ENCODE measurements around the gene GALNT2. TPM values are rescaled to one million over a fixed set of nuclear protein-coding genes. Genes with fewer than 3 reads are reported as not detected.

GALNT2 gene
- total RNA-seq, 2 donors from 2014 or later = 47.4 to 67.3 TPM

DNA sequence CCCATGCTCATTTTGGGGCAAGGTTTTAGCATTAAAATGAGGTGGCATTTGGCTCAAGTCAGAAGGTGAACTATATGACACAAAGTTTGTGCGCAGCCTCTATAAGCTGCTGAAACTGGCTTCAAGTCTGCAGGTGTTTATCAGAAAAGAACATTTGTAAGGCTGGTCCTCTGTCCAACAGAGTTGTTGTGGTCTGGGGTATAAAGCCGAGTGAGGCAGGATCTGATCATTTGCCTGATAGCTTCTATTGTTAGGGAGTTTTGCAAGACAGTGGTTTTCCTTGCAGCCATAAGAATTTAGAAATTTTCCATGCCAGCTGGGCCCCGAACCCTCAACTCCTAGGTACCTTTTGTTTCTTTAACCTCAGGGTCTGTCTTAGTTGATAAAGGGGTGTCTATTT lies 228.3 kb downstream of the GALNT2 start:
- no peak overlapping the region for H3K4me3 ChIP-seq
- H3K9me3 ChIP-seq = no peaks in the 10 kb centered on the region
- intact Hi-C loops (cut with DNase I) = no loop called here
- no peak for DNase-seq
- H3K9ac ChIP-seq (ENCODE audit: low read depth in 2 of 2, low read length in 2 of 2) = no peak overlapping the region
- H3K4me1 ChIP-seq = no peaks in the 10 kb centered on the region
- TF ChIP-seq CTCF (IDR thresholded peaks at IDR 0.05) = no peak
- H3K27ac ChIP-seq = no peak overlapping the region
- no peaks in the 10 kb centered on the region for H3K36me3 ChIP-seq
- no peaks in the 10 kb centered on the region for H3K27me3 ChIP-seq

DNA sequence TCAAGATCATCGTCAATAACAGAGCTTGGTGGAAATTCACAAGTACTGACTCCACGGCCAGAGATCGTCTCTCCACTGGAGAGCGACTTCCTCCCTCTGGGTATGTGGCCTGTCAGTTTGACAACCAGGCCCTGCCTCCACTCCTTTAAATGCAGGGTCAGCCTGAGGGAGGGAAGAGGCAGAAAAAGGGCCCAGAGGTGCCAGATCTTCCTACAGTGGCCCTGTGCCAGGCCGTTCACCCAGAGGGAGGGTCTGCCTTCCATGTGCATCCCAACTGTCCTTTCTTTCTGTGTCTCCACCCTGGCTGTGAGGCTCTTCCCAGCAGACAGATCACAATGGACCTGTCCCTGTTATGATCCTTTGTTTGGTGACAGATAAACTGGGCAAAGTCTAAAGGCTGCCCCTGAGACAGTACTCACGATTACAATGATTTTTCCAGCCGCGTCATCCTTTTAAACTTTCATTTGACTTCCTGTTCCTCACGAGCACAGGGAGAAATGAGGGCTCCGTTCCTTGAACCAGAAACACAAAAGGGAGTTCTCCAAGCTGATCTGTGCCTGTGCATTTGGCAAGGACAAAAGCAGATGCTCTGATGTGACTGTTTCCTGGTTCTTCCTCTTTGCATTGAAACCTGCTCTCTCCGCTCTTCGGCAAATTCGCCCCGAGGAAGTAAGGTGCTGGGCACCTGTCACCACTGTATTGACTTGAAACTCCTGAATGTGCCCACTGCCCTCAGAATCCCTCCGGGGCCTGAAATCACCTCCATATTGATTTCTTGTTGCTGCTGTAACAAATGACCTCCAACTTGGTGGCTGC lies 232.4 kb downstream of the GALNT2 start:
- no peak for TF ChIP-seq CTCF (IDR thresholded peaks at IDR 0.05)
- DNase-seq = peak; percentile 71
- H3K27ac ChIP-seq = peak overlapping the region; percentile 41
- intact Hi-C loops (cut with DNase I) = loop anchor here (10.0 kb wide), 1 partner anchor 745 kb away; the partner anchor contains the start of gene ABCB10
- no peaks in the 10 kb centered on the region for H3K27me3 ChIP-seq
- H3K36me3 ChIP-seq = no peaks in the 10 kb centered on the region
- H3K9ac ChIP-seq (ENCODE audit: low read depth in 2 of 2, low read length in 2 of 2) = peak overlapping the region in 1 of 2 donors; percentile 32
- H3K9me3 ChIP-seq = no peaks in the 10 kb centered on the region
- no peaks in the 10 kb centered on the region for H3K4me1 ChIP-seq
- H3K4me3 ChIP-seq = no peak overlapping the region

- Histone ChIP-seq H3K36me3 (no peaks in the 10 kb centered on the region), H3K27ac (no peak overlapping the region), H3K4me3 (no peak overlapping the region), H3K9ac (ENCODE audit: low read depth in 2 of 2, low read length in 2 of 2) (no peak overlapping the region), H3K27me3 (no peaks in the 10 kb centered on the region), H3K4me1 (no peaks in the 10 kb centered on the region), H3K9me3 (no peaks in the 10 kb centered on the region)
- intact Hi-C loops (cut with DNase I) = loop anchor here (10.0 kb wide), 1 partner anchor 746 kb away; the partner anchor contains the start of gene ABCB10
- TF ChIP-seq CTCF (IDR thresholded peaks at IDR 0.05) = no peak
- DNase-seq = no peak
Measured at GRCh38 chr1:230300322-230301301, 233.6 kb downstream of the GALNT2 start.

GRCh38 chr1:230301322-230301721 lies 234.3 kb downstream of the GALNT2 start:
- intact Hi-C loops (cut with DNase I) = loop anchor here (10.0 kb wide), 1 partner anchor 747 kb away; the partner anchor contains the start of gene ABCB10
- no peaks in the 10 kb centered on the region for H3K9me3 ChIP-seq
- no peaks in the 10 kb centered on the region for H3K27me3 ChIP-seq
- no peak overlapping the region for H3K4me3 ChIP-seq
- H3K9ac ChIP-seq (ENCODE audit: low read depth in 2 of 2, low read length in 2 of 2) = no peak overlapping the region
- no peak overlapping the region for H3K27ac ChIP-seq
- no peak for DNase-seq
- no peak for TF ChIP-seq CTCF (IDR thresholded peaks at IDR 0.05)
- H3K4me1 ChIP-seq = no peaks in the 10 kb centered on the region
- H3K36me3 ChIP-seq = no peaks in the 10 kb centered on the region

GRCh38 chr1:230301822-230302221 lies 234.8 kb downstream of the GALNT2 start:
- no peaks in the 10 kb centered on the region for H3K27me3 ChIP-seq
- H3K4me3 ChIP-seq = no peak overlapping the region
- no peak for DNase-seq
- intact Hi-C loops (cut with DNase I) = loop anchor here (10.0 kb wide), 1 partner anchor 747 kb away; the partner anchor contains the start of gene ABCB10
- H3K9ac ChIP-seq (ENCODE audit: low read depth in 2 of 2, low read length in 2 of 2) = no peak overlapping the region
- no peak overlapping the region for H3K27ac ChIP-seq
- H3K4me1 ChIP-seq = no peaks in the 10 kb centered on the region
- H3K9me3 ChIP-seq = no peaks in the 10 kb centered on the region
- H3K36me3 ChIP-seq = no peaks in the 10 kb centered on the region
- TF ChIP-seq CTCF (IDR thresholded peaks at IDR 0.05) = no peak

Measured in colonic mucosa (tissue), 4 donors.